ENCODE results near the gene KRTAP10-12.

The KRTAP10-12 gene

DNA sequence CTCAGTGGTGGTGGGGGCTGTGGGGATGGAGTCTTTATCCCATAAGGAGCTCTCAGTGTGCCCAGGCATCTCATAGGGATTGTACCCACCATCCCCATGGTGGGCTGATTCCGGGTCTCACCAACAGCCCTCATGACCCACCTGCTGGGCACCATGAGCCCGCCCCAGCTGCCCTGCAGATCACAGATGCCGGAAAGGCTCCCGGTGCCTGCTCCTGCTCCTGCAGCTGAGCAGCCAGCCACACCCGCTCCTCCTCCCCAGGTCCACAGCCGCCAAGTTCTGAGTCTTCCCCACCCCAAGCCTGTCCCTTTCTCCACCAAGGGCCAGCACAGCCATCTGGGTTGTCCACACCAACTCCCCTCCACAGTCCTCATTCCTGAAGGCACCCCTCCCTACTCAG lies 29.9 kb downstream of the KRTAP10-12 start:
- H3K27ac ChIP-seq = no peak overlapping the region
- no peak overlapping the region for H3K4me3 ChIP-seq

DNA sequence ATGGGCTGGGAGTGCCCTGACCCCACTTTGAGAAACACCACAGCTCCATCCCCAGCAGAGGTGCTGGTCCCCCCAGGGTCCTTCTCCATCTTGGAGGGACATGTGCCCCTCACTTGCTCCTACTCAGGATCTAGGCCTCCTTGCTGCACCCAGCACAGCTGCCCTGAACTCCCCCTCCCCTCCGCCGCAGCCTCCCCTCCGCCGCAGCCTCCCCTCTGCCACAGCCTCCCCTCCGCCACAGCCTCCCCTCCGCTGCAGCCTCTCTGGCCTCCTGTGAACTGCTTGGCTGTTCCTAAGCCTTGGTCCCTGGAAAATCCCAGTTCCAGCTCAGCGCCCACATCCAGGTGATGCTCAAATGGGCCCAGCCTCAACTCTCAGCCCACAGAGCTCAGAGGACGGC lies 30.3 kb downstream of the KRTAP10-12 start:
- no peak overlapping the region for H3K27ac ChIP-seq
- no peak overlapping the region for H3K4me3 ChIP-seq

DNA sequence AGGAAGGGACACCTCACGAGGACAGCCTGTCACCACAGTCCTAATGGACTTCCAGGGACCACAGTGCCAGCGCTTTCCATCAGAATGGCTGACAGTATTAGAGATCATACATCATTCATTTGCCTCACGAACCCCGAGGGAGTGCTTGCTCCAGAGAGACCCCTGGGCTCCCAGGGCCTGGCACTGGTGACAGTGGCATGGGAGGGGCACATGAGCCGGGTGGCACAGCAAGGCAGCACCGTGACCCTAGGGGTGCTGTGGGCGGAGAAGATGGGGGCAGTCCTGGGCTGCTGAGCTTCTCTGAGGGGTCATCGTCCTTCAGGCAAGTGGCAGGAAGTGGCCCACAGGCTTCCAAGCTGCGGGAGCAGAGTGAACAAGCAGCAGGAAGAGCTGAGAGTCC lies 30.8 kb downstream of the KRTAP10-12 start:
- no peak overlapping the region for H3K27ac ChIP-seq

DNA sequence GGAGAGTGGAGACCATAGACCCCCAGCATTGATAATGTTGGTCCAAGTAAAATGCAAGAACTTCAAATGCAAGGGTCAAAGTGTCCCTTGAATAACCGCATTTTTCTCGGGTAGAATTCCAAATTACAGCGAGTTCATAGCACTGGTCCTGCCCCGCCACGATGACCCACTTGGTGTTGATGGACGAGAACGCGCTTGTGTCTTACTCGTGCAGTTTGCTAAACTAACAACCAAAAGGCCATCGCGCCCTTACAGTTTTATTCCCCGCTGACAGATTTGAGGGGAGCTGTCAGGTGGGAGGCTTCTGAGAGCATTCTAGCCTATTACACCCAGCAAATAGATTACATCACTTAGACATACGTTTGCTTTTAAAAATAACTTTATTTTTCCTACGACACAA lies 31.7 kb downstream of the KRTAP10-12 start:
- Histone ChIP-seq H3K4me3 (no peak overlapping the region), H3K27ac (no peak overlapping the region)

More for the DNA sequence above, 30.8 kb downstream of the KRTAP10-12 start:
- no peak overlapping the region for H3K4me3 ChIP-seq

DNA sequence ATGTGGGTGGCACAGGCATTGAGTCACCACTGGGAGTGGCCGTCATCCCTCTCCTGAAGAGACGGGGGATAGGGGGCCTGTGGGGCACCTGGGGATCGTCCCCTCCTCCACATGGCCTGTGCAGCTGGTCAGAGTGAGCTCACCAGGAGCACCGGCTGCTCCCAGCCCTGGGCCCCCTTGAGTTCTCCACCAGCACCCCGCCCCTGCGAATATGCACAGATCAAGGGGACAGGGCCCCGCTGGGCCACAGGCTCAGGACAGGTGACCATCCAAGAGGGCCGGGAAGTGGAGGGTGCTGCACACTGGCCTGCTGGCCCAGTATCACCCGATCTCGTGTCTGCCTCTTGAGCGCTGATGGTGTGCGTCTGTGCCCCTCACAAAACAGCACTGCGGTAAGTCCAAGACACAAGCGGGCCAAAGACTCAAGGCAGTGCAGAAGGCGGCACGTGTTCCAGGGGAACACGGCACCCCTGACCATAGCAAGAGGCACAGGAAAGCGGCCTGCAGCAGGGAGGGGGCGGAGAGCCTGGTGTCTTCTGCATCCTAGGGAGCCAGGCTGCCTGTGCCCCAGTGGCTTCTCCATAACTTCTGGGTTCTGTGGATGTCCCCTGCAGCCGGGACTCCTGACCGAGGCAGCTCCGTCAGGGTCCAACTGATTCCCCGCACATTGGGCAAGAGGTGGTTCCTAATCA lies 32.5 kb downstream of the KRTAP10-12 start:
- H3K27ac ChIP-seq = no peak overlapping the region
- H3K4me3 ChIP-seq = no peak overlapping the region

DNA sequence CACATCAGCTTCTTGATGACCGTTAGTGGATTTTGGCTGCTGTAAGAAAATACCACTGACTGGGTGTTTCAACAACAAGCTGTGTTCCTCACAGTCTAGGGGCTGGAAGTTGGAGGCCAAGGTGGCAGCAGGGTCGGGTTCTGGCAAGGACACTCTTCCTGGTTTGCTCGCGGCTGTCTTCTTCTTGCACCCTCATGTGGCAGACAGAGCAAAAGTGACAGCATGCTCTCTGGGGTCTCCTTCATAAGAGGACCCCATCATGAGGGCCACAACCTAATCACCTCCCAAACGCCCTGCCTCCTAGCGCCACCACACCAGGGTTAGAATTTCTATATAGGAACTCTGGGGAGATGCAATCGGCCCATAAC lies 33.0 kb downstream of the KRTAP10-12 start:
- Histone ChIP-seq H3K27ac (no peak overlapping the region), H3K4me3 (no peak overlapping the region)

DNA sequence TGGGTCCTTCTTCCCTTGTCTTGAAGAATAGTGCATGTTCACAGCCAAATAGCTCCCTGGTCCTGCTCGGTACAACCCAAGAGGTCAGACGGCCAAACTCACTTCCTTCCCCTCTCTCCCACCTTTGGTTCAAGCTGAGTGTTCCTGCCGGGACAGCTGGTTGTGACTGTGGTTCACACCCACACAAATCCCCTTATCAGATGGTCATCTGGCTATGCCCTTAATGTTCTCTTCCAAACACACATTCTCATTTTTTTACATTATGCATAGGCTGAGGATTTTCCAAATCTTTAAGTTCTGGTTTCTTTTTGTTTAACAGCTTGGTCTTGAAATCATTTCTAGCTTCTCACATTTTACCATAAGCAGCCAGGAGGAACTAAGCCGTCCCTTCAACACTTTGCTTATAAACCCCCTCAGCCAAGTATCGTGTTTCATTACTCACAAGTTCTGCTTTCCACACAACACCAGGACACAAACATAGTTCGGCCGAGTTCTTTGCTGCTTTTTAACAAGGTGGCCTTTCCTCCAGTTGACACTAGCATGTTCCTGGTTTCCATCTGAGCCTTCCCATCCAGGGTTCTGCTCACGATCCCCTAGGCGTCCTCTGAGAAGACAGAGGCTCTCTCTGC lies 34.1 kb downstream of the KRTAP10-12 start:
- H3K4me3 ChIP-seq = no peak overlapping the region
- no peak overlapping the region for H3K27ac ChIP-seq

DNA sequence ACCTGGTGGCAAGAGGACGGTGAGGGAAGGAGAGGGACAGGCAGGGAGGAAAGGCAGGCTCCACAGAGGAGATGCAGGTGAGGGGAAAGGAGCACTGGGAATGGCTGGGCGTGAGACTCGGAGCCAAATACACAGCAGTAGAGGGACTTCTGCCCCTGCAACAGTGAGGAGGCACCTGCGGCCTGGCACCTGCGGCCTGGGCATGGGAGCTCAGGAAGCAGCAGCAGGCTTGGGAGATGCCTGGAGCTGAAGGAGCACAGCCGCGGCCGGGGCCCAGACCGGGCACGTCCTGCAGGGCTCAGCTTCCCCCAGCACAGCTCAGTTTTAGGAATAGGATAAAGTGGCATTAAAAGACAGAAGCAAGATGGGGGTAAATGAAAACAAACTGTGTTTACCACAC lies 35.3 kb downstream of the KRTAP10-12 start:
- no peak overlapping the region for H3K4me3 ChIP-seq
- no peak overlapping the region for H3K27ac ChIP-seq

DNA sequence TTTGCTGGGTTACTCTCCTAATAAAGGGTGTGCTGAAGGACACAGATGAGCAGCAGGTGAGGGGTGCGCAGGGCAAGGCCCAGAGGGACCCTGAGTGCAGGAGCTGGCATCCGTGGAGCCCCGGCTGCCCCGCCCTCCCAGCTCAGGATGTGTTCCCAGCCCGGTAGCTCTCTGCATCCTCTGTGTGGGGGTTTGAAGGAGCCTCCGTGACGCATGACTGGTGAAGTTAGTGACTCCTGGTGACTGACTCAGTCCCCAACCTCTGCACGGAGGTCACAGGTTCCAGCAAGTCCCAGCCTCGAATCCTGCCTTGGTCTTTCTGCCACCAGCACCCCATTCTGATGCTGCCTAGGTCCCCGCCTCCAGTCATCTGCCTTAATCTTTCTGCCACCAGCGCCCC lies 36.0 kb downstream of the KRTAP10-12 start:
- Histone ChIP-seq H3K27ac (no peak overlapping the region), H3K4me3 (no peak overlapping the region)

DNA sequence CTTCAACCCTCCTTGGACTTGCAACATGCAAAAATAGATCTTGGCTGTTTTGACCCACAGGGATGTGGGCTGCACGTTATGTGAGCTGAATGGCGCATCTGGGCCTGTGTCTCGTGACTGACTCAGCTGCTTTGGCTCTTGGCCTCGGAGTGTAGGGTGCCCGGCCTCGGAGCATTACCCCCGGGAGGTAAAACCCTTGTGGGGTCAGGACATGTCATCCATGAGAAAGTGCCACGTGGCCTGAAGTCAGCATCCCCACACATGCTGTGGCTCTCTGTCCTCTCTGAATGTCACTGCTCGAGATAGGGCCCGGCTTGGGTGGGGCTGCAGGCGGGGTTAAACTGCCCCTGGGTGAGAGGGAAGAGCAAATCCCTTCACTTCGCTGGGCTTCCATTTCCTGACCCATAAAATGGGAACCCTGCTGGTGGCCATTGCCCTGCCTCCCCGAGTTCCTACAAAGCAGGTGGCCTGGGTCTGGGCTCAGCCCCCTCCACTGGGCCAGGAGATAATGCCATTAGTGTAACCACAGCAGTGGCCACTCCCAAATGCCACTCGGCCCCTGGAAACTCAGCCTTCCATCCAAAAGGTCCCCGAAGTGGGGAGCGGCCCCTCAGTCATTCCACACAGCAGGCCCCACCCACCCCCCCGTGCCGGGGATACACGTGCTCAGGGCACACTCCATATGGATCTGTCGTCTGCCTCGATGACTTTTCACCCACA lies 37.2 kb downstream of the KRTAP10-12 start:
- Histone ChIP-seq H3K4me3 (no peak overlapping the region), H3K27ac (no peak overlapping the region)

DNA sequence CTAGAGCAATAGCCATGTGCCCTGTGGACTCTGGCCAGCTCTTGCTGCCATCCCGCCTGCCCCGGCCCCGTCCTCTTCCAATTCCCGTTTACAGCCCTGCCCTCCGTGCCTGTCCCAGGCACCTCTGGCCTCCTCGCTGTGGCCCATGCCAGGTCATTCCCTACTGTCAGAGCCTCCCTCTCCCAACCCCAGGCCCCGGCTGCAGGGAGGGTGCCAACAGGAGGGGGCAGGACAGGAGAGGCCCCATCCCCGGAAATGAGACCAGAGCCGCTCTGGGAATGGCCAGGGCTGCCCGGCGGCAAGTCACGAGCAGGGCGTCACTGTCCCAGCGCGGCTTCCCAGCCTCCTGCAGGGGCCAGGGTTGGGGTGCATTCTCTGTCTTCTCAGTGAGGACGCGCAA lies 37.9 kb downstream of the KRTAP10-12 start:
- Histone ChIP-seq H3K4me3 (no peak overlapping the region), H3K27ac (no peak overlapping the region)

DNA sequence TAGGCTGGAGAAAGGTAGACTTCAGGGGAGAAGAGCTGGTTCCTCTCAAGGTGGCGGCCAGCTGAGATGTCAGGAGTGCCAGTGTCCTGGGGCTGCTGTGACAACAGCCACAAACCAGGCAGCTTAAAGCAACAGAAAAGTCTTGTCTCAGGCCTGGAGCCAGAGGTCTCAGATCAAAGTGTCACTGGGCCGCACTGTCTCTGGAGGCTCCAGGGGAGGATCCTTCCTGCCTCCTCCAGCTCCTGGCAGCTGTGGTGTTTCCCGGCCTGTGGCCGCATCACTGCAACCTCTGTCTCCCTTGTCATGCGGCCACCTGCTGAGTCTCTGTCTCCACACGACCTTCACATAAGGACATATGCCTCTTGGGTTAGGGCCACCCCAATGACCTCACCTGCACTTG lies 38.8 kb downstream of the KRTAP10-12 start:
- H3K4me3 ChIP-seq = no peak overlapping the region
- H3K27ac ChIP-seq = no peak overlapping the region

DNA sequence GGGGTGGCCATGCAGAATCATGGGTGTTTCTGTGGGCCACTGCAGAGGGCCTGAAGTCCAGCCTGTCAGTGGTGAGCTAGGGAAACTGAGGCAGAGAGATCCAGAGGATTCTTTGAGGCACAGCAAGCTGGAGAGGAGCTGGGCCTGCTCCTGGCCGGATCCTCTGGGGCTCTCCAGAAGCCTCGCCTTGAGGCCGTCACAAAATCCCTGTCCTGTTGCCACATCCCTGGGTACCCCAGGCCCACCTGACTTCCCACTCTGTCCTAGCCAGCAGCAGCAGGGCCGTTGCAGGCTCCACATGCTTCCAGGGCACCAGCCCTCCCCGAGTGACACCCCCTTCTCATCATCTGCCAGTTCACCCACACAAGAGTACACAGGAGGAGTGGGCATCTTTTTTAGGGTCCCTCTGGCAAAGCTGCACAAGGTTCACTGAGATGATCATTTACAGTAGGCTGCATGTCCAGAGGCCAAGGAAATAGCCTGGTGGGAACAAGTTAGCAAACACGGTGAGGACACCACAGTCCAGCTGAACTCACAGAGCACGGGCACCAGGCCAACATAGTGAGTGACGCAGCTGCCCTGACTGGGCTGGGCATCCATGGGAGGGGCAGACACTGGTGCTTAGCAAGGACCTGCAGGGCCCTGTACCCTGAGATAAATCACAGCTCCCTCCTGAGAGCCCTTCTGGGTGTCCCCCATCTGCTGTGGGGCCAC lies 39.5 kb downstream of the KRTAP10-12 start:
- no peak overlapping the region for H3K4me3 ChIP-seq
- H3K27ac ChIP-seq = no peak overlapping the region

DNA sequence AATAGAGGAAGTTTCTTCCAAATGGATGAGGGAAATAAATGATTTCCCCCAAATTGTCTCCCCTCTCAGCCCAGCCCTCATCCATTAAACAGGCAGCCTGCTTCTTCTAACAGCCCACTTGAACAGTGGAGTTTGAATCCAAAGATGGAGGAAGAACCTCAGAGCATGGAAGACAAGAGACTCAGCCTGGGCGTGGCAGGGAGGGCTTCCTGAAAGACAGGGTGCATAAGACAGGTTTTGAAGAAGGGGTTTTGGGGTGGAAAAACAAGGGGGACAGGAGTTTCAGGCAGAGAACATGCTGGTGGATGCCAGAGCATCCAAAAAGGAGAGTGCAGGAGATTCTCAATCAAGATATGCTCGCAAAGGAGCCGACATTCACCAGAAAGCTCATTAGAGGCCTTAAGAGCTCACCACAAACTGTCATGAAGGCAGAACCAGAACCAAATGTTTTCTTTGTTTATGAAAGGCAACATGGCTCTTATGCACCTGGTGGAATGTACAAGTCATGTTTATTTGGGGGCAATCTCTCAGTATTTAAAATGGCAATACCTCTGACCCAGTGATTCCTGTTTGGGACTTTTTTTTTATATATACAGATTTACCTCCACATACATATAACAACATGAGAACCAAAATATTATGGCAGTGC lies 40.9 kb downstream of the KRTAP10-12 start:
- Histone ChIP-seq H3K4me3 (no peak overlapping the region), H3K27ac (no peak overlapping the region)

DNA sequence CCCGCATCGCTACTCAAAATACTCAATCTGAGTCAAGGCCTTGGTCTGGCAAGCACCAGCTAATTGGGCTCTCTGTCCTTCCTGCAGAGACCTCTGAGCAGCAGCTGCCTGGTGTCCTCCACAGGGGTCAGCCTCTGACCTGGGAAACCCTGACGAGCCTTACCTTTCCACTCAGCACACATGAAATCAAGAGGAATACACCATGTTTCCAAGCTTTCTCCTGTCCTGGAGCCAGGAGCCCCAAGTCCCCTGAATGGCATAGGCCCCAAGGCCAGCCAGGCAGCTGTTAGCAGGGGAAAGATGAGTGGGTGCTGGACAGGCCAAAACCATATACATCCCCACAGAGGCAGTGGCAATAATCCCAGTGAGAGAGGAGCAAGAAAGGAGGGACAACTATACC lies 41.6 kb downstream of the KRTAP10-12 start:
- H3K27ac ChIP-seq = no peak overlapping the region
- H3K4me3 ChIP-seq = no peak overlapping the region

DNA sequence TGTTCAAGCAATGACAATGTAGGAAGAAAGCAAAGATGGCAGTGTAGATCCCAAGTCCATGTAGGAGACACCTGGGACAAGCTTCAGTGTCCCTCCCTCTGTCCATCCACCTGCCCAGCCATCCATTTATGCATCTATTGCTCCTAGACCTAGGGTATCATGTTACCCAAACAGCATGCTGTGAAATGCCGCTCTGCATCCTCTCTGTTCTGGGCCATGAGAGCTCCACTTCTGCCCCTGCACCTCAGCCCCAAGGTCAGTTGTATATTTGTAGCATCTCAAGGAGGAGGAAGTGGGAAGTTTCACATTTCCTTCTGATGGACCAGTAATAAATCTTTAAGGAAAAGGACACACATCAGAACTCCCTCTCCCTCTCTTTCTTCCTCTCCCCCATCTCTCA lies 42.3 kb downstream of the KRTAP10-12 start:
- no peak overlapping the region for H3K4me3 ChIP-seq
- no peak overlapping the region for H3K27ac ChIP-seq

DNA sequence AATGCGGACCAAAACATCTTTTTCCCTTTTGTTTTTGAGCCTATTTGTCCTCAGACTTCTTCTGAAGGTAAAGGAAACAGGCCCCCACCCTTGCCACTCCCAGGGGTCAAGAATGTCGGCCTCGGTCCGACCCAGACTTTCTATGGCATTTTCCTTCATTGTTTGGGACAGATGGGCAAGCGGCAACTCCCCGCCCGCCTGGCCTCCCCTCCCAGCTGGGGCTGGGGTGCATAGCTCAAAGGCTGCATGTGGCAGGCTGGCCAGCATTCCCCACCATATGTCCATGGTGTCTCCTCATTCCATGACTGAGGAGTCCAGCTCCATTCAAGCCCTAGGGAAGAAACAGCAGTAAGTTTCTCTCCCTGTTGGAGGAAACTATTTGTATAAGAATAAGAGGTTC lies 43.8 kb downstream of the KRTAP10-12 start:
- Histone ChIP-seq H3K27ac (no peak overlapping the region), H3K4me3 (no peak overlapping the region)

DNA sequence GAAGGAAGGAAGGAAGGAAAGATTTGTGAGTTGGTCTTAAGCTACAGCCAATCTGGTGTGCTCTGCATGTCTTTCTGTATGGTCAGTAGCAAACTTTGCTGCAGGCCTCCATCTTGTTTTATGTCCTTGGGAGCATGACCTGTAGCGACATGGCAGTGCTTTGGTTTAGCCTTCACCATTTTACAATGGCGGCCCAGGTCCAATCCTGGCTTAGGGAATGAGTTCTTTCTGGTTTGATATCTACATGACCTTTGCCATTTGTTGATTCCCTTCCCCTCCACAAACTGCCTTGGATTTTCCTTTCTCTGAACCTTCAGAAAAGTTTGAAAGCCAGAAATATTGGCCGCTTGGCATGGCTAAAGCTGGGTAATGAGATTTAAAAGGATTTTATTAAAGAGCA lies 44.9 kb downstream of the KRTAP10-12 start:
- H3K4me3 ChIP-seq = no peak overlapping the region
- no peak overlapping the region for H3K27ac ChIP-seq

DNA sequence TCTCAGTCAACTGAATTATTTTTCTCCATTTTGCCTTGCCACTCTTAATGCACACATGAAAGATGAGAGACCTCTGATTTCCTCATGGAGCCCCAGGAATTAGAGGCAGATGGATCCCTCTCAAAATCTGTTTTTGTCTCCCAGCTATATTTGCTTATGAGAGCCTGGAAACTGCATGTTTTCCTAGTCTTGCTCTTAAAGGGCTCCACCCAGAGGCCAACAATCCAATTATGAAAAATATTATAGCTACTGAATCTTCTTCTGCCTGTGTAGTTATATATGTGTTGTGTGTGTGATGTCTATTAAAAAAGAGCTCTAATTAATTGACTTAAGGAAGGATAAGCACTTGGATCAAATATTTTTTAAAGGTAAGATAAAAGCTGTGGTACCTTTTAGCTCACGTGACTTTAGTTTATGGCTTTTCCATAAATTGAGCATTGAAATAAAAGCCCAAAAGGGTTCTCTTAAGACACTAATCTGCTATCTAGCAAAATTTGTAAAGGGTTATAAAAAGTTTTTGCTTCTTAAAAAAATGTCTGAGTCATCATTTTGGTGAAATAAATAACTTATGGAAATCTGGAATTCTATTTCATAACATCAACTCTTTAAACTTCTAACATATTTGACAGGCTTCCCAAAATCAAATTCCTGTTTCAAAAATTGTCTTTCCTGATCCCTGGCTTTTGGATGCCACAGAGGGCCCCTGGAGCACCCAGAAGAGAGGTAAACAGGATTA lies 45.6 kb downstream of the KRTAP10-12 start:
- H3K4me3 ChIP-seq = no peak overlapping the region

More for the DNA sequence above, 45.6 kb downstream of the KRTAP10-12 start:
- H3K27ac ChIP-seq = no peak overlapping the region
